GM21447 (cell line): Measurements from ENCODE around the gene LAMP1.
"Not testable (repeated sequence)": the region's sequence is repeated elsewhere in the genome, so short reads cannot be mapped to it uniquely, and the experiment has no call there.

Experiments used
- ATAC-seq: cut with Tn5 transposase; IDR thresholded peaks from one replicate; pipeline ENCODE4 v1.9.1; 2021; ENCODE audit not compliant: unreplicated experiment

LAMP1 gene

DNA sequence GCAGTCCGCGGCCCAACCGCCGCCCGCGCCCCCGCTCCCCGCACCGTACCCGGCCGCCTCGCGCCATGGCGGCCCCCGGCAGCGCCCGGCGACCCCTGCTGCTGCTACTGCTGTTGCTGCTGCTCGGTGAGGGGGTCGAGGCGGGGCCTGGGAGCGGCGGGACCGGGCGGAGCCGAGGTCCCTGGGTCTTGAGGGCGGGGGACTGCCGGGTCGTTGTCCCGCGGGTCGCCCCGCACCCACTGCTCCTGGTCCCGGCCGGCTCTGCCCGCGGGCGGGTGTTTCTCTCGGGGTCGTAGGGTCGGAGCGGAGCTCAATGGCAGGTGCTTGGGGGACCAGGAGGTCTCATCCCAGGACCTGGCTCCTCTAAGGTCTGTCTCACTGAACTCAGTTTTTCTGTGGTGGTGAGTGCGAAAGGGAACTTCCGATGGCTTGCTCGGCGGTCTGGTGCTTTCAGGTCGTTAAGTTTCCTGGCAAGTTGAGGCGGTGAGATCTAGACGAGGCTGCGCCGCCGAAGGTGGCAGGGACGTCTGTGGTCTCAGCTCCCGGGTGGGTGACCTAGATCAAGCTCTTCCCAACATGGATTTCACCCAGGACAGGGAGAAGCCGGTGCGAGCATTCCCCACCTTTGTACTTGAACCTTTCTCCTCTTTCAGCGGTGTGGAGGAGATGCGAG, 467 bp downstream of the LAMP1 start:
- peak; percentile 44 for ATAC-seq

DNA sequence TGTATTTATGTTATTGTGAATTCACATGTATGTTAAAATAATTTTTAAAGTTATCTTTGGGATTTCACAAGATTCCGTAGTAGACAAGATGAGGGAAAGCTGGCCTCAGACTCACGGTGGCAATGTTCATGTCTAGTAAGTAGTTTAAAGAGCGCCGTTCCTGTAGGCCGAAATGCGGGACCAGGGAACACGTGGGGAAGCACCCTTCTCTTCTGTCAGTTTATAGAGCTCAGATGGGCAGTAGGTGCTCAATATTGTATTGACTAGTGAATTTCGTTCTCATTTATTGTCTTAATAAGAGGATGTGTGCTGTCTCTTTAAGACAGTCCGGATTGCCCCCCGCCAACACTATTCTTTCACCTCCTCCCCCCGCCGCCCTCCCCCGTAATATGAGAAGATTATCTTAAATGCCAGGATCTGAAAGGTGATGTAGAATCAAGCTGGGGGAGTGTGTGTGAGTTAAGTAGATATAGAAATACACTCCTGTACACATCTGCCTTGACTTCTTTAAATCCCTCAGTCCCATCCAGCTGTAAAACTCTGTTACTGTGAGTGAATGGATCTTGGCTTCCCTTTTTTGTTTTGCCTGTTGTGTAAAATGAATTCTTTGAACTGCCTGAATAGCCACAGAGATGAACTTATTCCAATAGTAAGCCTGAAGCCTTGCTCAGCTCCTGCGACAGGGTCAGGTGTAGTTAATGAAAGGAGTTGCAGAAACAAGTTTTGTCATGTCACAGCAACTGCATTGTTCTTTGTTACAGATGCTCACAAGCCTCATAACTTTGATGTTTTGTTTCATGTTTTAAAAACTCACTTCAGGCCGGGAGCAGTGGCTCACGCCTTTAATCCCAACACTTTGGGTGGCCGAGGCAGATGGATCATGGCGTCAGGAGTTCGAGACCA, 1.3 kb downstream of the LAMP1 start:
- no peak for ATAC-seq

GRCh38 chr13:113299951-113300350, 2.9 kb downstream of the LAMP1 start:
- ATAC-seq = no peak

DNA sequence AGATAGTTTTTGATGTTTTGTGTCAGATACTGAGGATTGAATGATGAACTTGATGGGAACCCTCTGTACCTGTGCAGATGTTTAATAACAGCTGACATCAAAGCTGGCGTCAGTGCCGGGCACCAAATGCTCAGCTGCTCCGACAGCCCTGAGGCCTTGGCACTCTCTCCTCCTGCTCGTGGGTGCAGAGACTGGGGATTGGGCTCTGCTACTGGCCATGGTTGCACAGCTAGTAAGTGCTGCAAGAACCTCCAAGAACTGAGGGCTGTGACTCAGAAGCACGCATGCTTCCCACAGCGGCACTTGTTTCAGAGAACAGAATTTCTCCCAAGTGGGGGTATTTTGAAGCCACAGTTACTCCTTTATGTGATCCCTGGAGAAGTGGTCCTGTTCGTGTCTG, 5.9 kb downstream of the LAMP1 start:
- ATAC-seq = no peak

- ATAC-seq = no peak
These were observed 7.1 kb downstream of the LAMP1 start for GRCh38 chr13:113304121-113304520.

- ATAC-seq = no peak
These were observed 8.2 kb downstream of the LAMP1 start for GRCh38 chr13:113305208-113305607.

GRCh38 chr13:113307491-113307890, 10.5 kb downstream of the LAMP1 start:
- ATAC-seq = no peak

DNA sequence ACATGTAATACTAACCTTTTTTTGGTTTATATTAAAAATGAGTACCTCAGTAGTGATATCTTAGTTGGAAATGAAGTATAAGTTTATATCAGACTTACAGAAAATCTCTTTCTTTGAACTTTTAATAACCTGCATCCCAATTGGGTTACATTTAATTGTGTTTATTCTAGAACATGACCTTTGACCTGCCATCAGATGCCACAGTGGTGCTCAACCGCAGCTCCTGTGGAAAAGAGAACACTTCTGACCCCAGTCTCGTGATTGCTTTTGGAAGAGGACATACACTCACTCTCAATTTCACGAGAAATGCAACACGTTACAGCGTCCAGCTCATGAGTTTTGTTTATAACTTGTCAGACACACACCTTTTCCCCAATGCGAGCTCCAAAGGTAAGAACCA, 12.4 kb downstream of the LAMP1 start:
- ATAC-seq = no peak

DNA sequence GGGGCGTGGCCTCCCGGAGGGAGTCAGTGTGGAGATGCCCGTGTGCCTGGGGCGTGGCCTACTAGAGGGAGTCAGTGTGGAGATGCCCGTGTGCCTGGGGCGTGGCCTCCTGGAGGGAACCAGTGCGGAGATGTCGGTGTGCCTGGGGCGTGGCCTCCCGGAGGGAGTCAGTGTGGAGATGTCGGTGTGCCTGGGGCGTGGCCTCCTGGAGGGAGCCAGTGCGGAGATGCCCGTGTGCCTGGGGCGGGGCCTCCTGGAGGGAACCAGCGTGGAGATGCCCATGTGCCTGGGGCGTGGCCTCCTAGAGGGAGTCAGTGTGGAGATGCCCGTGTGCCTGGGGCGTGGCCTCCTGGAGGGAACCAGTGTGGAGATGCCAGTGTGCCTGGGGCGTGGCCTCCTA, 17.1 kb downstream of the LAMP1 start:
- not testable (repeated sequence) for ATAC-seq

DNA sequence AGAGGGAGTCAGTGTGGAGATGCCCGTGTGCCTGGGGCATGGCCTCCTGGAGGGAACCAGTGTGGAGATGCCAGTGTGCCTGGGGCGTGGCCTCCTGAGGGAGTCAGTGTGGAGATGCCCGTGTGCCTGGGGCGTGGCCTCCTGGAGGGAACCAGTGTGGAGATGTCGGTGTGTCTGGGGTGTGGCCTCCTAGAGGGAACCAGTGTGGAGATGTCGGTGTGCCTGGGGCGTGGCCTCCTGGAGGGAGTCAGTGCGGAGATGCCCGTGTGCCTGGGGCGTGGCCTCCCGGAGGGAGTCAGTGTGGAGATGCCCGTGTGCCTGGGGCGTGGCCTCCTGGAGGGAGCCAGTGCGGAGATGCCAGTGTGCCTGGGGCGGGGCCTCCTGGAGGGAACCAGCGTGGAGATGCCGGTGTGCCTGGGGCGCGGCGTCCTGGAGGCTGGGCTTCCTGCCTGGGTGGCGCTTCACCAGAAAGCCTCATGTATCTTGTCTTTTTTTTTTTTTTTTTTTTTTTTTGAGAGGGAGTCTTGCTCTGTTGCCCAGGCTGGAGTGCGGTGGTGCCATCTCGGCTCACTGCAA, 17.9 kb downstream of the LAMP1 start:
- not testable (repeated sequence) for ATAC-seq

- no peak for ATAC-seq
These were observed 19.0 kb downstream of the LAMP1 start for GRCh38 chr13:113315992-113316391.

- no peak for ATAC-seq
These were observed 20.0 kb downstream of the LAMP1 start for GRCh38 chr13:113317031-113317430.

GRCh38 chr13:113318956-113319355, 21.9 kb downstream of the LAMP1 start:
- ATAC-seq = no peak

- ATAC-seq = no peak
These were observed 22.3 kb downstream of the LAMP1 start for GRCh38 chr13:113319371-113319770.

DNA sequence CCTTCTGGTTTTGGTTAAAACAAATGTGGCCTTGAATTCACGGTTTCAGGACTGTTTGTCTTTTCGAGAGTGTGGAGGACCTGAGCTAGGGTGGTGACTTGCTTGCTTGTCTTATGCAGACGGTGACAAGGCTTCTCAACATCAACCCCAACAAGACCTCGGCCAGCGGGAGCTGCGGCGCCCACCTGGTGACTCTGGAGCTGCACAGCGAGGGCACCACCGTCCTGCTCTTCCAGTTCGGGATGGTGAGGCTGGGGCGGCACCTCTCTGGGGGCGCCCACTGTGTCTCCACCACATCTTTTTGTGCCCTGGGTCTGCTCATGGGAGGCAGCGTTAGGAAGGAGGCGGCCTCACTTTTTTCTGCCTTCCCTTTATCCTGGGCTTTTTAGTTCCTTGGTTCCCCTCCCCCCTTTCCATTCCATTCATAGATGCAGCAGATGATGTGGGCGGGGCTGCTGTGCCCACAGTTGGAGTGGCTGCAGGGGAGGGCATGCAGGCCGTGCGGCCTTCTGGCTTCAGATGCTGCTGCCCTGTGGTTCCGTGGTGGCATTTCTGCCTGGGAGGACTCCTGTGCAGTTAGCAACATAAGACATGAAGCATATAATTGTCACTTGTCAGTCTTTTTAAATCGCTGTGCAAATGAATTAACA, 23.3 kb downstream of the LAMP1 start:
- ATAC-seq = no peak

DNA sequence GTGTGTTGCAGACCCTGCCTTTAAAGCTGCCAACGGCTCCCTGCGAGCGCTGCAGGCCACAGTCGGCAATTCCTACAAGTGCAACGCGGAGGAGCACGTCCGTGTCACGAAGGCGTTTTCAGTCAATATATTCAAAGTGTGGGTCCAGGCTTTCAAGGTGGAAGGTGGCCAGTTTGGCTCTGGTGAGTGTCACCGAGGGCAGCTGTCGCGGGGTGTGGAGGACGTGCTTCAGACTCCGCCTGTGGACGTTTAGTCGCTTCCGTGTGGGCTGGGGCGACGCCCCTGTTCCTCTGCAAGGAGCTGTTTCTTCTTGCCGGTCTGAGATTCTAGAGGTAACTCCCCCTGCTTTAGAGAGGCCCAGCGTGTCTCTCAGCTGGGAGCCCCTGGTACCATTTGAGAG, 24.5 kb downstream of the LAMP1 start:
- no peak for ATAC-seq

GRCh38 chr13:113322043-113322461, 25.0 kb downstream of the LAMP1 start:
- no peak for ATAC-seq

DNA sequence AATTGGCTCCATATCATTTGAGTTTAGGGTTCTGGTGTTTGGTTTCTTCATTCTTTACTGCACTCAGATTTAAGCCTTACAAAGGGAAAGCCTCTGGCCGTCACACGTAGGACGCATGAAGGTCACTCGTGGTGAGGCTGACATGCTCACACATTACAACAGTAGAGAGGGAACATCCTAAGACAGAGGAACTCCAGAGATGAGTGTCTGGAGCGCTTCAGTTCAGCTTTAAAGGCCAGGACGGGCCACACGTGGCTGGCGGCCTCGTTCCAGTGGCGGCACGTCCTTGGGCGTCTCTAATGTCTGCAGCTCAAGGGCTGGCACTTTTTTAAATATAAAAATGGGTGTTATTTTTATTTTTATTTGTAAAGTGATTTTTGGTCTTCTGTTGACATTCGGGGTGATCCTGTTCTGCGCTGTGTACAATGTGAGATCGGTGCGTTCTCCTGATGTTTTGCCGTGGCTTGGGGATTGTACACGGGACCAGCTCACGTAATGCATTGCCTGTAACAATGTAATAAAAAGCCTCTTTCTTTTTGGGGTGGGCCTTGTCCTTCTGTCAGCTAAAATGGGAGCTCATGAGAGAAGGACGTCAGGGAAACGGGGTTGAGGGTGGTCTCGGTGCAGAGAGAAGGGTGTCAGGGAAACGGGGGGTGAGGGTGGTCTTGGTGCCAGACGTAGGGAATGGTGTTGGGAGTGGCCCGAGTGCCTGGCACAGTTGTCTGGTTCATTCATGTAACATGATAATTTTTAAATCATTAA, 26.0 kb downstream of the LAMP1 start:
- ATAC-seq = no peak

- ATAC-seq = no peak
These were observed 26.8 kb downstream of the LAMP1 start for GRCh38 chr13:113323869-113324268.

DNA sequence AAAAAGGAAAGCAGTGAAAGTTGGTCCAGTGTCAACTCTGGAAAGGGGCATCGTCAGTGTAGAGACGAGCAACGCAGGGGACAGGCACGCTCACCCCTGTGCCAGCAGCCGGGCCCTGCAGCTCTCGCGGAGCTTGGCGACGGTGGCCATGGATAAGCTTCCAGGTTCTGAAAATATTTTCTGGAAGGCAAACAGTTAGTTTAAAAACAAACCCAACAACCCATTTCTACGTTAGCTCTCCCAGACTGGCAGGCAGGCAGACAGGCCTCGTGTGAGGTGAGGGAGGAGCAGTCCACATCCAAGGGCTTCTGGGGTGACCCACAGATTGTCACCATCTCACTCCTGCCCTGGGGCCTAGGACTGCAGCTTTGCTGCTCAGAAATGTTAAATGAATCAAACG, 27.4 kb downstream of the LAMP1 start:
- ATAC-seq = no peak

DNA sequence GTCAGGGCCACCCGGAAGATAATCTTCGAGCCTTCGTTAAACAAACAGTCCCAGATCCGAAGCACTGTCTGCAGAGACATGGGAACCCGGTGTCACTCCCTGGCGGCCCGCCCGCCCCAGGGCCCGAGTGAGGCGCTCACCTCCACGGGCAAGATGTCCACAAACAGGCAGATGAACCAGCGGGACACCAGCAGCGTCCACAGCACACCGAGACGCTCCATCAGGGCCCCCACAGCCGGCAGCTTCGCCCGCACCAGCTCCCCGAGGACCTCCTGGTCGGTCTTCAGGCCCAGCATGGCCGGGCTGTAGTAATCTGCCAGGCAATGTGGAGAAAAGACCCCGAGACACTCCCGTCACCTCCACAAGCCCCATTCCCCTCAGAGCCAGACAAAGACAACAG, 28.7 kb downstream of the LAMP1 start:
- no peak for ATAC-seq
